Fibroblast of pulmonary artery (primary cell): ENCODE data around the gene CASP7.
A peak's percentile ranks its signal among the peaks of the same experiment; 100 is the strongest.

ENCODE experiments used
- DNase-seq: peaks from one replicate; pipeline ENCODE4 v3.0.0-alpha.2; 2010; ENCODE audit warnings: low read depth
- H3K4me3 ChIP-seq: replicated peaks from 2 replicates; pipeline ENCODE4 v1.5.1; 2011; ENCODE audit warnings: low read depth, mild to moderate bottlenecking, control low read depth, low read length, moderate library complexity
- TF ChIP-seq, protein P1 (sequence below): IDR thresholded peaks from 2 replicates; pipeline ENCODE4 v1.5.1; 2011; ENCODE audit warnings: mild to moderate bottlenecking, control low read depth, low read length, inconsistent platforms; ENCODE audit errors: missing control alignments

CASP7 gene

DNA sequence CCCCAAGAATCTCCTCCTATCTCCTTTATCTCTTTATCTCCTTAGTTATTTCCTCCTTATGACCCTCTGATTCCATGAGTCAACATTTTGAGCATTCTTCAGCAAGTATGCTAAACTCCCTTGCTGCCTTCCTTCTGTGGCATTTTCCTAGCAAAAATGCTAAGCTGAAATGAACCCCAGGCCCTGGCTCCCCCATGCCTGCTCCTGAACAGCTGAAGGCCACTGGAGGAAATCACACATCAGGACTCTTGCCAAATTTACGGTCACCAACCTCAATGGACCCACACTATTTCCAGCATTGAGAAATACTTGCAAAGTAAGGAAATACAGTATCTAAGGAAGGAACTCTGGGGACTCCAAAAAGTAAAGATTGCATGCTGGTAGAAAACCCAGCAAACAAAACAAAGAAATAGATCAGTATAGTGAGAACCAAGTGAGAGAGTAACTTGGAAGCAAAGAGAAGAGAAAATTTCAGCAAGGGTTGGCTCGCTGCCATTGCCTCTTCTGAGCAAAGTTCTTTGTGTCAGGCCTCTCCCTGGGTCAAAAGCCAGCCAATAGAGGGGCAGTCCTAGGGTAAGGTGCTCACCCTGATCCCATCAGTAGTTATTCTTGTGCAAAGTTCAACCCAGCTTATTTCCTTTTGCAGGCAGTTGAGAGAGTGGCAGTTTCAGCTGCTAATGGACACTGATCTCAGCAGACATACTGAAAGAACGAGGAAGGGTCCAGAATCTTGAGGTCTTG is 66.7 kb downstream of the CASP7 start:
- TF ChIP-seq, protein P1, sequence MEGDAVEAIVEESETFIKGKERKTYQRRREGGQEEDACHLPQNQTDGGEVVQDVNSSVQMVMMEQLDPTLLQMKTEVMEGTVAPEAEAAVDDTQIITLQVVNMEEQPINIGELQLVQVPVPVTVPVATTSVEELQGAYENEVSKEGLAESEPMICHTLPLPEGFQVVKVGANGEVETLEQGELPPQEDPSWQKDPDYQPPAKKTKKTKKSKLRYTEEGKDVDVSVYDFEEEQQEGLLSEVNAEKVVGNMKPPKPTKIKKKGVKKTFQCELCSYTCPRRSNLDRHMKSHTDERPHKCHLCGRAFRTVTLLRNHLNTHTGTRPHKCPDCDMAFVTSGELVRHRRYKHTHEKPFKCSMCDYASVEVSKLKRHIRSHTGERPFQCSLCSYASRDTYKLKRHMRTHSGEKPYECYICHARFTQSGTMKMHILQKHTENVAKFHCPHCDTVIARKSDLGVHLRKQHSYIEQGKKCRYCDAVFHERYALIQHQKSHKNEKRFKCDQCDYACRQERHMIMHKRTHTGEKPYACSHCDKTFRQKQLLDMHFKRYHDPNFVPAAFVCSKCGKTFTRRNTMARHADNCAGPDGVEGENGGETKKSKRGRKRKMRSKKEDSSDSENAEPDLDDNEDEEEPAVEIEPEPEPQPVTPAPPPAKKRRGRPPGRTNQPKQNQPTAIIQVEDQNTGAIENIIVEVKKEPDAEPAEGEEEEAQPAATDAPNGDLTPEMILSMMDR = no peak
- H3K4me3 ChIP-seq = no peak overlapping the region
- DNase-seq = peak; percentile 21

- no peak within 1 kb of the TSS for H3K4me3 ChIP-seq
- no peak for DNase-seq
- TF ChIP-seq, protein P1 = no peak
These were observed 71.5 kb downstream of the CASP7 start, which contains the start of gene PLEKHS1 for GRCh38 chr10:113751181-113751732. Gene PLEKHS1, plus strand, starts transcription at chr10:113751682. Its CDS starts 3,596 bp downstream, at chr10:113755278.

GRCh38 chr10:113752553-113752952 is 72.8 kb downstream of the CASP7 start:
- no peak overlapping the region for H3K4me3 ChIP-seq
- TF ChIP-seq, protein P1 = no peak
- DNase-seq = no peak

DNA sequence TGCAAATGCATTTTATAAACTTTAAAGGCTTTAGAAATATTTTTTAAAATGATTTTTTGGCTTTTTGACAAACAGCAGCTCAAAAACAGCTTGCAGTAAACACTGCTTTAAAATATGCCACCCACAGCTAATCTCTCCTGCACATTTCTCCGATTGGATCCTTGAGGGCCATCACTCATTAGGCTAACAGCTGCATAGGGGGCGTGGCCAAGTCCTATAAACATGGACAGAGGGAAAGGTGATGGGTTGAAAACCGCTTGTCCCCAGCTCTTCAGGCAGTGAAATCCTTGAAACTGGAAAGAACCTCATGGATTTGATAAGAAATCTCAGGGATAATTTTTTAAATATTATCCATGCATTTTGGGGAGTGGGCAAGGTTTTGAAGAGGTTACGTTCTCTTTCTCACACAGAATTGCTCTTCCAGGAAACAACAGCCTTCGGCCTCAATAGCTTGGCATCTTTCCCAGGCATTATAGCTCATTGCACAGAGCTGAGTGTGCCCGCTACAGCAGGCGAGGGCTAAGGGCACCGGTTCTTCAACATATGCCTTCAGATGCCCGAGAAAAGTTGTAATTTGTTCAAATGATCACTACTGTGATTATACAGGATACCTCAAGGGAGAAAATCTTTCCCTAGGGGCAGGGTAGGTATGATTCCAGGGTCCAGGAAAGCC is 73.4 kb downstream of the CASP7 start:
- no peak overlapping the region for H3K4me3 ChIP-seq
- DNase-seq = no peak
- TF ChIP-seq, protein P1 = no peak

- H3K4me3 ChIP-seq = no peak overlapping the region
- TF ChIP-seq, protein P1 = no peak
- DNase-seq = no peak
These were observed 74.4 kb downstream of the CASP7 start for GRCh38 chr10:113754125-113754524.

DNA sequence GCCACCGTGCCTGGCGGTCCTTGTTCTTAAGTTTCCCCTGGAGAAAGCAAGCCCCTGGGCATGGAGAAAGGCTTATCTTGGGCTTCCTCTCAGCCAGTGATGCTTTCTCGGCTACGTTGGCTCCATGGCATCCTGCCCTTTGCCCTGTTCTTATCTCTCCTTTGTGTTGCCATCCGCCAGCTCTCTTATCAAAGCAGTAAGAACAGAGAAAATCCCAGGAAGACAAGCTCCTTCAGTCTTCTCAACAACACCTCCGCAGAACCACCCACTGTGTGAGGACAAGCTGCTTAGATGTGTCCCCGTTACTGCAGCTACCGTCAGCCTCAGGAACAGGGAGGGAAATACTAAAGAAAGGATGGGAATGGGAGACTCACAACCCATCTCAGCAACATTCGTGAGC is 75.1 kb downstream of the CASP7 start:
- no peak for DNase-seq
- TF ChIP-seq, protein P1 = no peak

More for the DNA sequence above, 75.1 kb downstream of the CASP7 start:
- H3K4me3 ChIP-seq = no peak overlapping the region
